HUDEP-2 (cell line): ENCODE results near the gene OR9Q1.

Experiments used
- DNase-seq, 76 experiments: peaks; one replicate each; lab custom pipeline; 2025; ENCODE audit not compliant: unreplicated experiment in 76 of 76; lab: John Stamatoyannopoulos, UW

Gene OR9Q1

DNA sequence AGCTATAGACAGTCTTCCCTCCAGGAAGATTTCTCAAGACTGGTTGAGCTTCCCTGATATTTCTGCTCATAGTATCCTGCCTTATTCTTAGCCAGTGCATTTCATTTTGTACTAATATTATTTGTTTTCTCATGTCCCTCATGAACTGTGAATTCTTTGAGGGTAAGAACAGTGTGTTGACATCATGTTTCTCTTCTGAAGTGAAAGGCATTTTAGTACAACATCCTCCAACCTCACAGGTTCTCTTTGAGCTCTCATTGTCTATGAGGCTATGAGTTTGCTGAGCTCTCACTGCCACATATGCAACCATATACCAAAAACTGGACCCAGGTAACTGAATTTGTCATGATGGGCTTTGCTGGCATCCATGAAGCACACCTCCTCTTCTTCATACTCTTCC, 7.0 kb downstream of the OR9Q1 start, which contains the start of gene OR6Q1:
OR6Q1 (plus strand) TSS at position 301 of the 400 bp plus-strand sequence; CDS start at position 301, 0 bp downstream.
- no peak for DNase-seq

DNA sequence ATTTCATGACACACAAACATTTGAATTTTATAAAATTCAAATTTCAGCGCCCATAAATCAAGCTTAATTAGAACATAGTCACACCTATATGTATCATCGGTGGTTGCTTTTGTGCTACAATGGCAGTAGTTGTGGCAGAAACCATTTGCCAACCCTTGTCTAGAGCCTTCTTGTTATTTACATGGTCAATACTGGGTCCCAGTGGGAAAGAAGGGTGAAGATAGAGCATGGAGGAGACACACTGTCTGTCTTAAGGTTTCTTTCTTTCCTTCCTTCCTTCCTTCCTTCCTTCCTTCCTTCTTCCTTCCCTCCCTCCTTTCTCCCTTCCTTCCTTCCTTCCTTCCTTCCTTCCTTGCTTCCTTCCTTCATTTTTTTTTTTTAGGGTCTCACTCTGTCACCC, 10.8 kb downstream of the OR9Q1 start:
- DNase-seq = no peak

DNA sequence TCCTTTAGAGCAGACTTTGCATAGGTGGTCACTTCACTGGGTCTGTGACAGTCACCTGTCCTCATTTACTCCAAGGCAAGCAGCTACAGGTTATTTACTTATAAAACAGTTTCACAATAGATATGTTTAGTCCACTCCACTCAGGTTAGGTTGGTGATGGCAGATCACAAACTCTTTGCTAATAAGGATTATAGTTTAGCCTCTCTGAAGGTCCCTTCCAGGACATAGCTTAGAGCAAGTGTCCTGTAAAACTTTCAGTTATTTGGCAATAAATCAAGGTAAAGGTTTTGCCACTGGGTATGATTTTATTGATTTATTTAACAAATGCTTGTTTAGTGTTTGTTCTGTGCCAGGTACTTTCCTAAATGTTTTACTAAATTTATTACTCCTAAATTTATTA, 15.9 kb downstream of the OR9Q1 start:
- DNase-seq = no peak

- no peak for DNase-seq
These were observed 19.7 kb downstream of the OR9Q1 start for GRCh38 chr11:58043379-58043778.

- DNase-seq = no peak
These were observed 22.6 kb downstream of the OR9Q1 start for GRCh38 chr11:58046231-58046630.

- no peak for DNase-seq
These were observed 24.1 kb downstream of the OR9Q1 start for GRCh38 chr11:58047818-58048217.

DNA sequence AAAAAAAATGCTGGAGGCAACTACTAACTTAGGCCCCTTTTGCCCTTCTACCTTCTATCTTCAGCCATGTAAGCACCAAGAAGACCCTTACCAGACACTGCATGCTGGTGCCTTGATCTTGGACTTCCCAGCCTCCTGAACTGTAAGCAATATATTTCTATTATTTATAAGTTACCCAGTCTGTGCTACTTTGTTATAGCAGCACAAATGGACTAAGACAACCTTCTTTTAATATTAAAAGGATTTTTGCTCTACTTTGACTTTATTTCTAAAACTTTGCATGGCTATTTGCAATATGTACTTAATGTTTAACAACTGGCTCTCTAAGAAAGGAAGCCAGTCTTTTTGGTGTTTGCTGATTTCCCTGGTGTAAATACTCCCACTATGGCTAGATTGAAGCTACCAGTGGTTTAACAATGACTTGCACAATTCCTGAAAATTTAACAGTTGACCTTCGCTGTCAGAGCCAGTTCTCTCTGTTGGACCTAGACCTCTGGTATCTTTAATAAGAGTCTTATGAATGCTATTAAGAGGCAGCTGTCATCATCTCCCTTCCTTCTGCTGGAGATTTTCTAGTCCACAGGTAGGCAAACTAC, 32.2 kb downstream of the OR9Q1 start:
- DNase-seq = no peak

GRCh38 chr11:58057481-58057880, 33.8 kb downstream of the OR9Q1 start:
- no peak for DNase-seq

- DNase-seq = no peak
These were observed 34.8 kb downstream of the OR9Q1 start for GRCh38 chr11:58058276-58059006.

DNA sequence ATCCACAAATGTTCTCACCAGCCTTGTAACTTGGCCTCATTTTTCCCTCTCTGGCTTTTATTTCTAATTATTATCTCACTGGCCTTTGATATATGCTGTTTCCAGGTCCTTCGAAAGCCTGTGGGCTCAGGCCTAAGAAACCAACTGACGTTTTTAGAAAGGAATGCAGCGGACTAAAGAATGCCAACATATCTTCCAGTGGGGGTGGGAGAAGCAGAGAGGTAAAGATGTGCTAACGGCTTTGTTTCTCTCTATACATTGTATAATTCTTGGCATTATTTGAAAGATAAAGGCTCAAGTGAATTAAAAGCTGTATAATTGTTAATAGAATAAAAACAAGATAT, 35.3 kb downstream of the OR9Q1 start:
- no peak for DNase-seq

DNA sequence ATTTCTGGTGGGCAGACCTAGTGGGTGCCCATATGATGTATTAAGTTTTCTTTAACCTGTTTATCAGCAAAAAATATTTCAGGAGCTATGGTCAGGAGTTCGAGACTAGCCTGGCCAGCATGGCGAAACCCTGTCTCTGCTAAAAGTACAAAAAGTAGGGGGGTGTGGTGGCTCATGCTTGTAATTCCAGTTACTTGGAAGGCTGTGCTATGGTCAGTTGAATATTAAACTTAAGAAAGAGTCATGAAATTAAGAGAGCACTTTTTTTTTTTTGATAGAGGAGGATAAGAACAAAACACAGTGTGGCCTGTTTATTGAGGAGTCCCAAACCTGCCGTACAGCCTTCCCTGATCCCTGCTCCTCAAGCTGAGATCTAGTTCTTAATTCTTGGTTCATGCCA, 36.9 kb downstream of the OR9Q1 start:
- DNase-seq = no peak

DNA sequence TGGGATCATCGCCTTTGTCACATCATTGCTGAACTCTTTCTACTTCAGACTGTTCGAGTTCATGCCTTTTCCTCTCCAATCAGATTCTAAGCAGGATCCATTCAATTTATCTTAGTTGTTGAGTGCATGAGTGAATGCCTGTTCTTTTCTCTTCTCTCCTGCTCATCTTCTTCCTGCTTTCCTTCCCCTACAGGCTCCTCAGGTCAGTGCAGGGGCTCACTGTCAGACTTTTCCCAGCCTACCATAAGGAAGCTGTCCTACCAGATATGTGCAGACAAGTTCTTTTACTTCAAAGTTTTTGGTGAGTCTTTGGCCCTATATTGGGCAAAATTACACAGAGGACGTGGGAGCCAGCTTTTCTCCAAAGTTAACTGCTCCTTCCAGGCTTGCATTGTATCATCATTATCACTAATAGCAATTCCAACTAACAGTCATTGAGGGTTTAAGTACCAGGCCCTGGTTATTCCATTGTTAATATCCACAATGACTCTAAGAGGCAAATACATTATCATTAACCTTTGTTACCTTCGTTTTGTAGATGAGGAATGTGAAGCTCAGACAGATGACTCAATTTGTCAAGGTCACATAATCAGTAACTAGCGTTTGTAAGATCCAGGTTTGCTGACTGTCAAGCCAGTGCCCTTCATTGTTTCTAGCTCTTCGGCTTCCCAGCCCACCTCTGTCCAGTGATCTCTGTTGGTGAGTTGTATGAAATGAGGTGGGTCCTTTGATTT, 37.4 kb downstream of the OR9Q1 start:
- DNase-seq = no peak

DNA sequence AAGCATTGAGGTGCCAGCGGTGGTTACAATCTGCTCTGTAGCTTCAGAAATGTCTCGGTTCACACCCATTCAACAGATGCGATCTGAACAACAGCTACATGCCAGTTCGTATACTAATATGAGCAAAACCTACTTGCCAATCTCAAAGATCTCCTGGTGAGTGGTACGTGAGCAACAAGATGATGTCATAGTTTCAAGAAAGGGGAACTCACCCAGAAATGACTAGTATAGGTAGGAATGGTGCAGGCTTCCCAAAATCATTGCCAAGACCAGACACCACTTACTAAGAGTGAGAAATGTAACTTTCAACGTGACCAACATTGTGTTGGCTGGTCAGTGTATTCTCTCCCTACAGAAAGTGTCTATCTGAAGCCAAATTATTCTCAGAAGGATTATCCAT, 38.1 kb downstream of the OR9Q1 start:
- DNase-seq = no peak

DNA sequence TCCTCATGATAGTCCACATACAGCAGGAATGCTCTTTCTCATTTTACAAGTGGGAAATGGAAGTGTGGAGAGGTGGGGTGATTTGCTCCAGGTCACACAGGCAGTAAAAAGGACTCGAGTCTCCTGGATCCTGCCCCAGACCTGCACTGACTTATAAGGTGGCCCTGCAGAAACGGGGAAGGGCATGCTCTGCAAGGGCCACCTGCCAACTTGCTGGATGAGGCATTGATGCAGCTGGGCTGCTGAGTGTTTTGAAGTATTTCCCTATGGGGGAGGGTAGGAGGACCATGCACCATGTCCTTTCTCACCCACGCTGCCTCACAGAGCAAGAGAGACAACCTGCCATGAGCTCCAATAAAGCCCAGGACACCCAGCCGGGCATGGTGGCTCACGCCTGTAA, 44.0 kb downstream of the OR9Q1 start:
- DNase-seq = no peak

GRCh38 chr11:58068655-58069054, 45.0 kb downstream of the OR9Q1 start:
- DNase-seq = no peak

GRCh38 chr11:58070585-58070984, 46.9 kb downstream of the OR9Q1 start:
- no peak for DNase-seq

- no peak for DNase-seq
These were observed 52.1 kb downstream of the OR9Q1 start for GRCh38 chr11:58075781-58076180.

DNA sequence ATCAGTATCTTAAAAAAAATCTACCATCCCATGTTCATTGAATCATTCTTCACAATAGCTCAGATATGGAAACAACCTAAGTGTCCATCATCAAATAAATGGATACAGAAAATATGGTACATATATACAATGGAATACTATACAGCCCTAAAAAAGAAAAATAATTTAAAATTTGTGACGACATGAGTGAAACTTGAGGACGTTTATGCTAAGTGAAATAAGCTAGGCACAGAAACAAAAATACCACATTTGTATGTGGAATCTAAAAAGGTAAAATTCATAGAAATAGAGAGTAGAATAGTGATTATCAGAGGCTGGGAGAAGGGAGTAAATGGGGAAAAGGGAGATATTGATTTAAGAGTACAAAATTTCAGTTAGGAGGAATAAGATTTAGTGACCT, 62.8 kb downstream of the OR9Q1 start:
- DNase-seq = no peak

DNA sequence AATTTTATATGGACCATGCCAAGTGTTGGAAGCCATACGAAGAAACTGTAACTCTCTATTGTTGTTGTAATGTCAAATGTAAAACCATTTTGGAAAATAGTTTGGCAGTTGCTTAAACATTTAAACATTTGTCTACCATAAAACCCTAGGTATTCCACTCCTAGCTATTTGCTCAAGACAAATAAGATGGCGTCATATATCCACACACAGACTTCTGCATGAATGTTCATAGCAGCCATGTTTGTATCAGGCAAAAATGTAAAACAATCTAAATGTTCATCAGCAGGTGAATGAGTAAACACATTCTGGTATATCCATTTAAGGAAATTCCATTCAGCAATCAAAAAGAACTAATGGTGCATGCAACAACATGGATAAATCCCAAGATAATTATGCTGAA, 73.8 kb downstream of the OR9Q1 start:
- no peak for DNase-seq

GRCh38 chr11:58121096-58121495, 97.4 kb downstream of the OR9Q1 start:
- DNase-seq = no peak

- DNase-seq = no peak
These were observed 101.8 kb downstream of the OR9Q1 start, which contains the start of gene OR9I1 for GRCh38 chr11:58125469-58125868. Gene OR9I1, minus strand, starts transcription at chr11:58125530. Its CDS starts 6,086 bp downstream, at chr11:58119444.

DNA sequence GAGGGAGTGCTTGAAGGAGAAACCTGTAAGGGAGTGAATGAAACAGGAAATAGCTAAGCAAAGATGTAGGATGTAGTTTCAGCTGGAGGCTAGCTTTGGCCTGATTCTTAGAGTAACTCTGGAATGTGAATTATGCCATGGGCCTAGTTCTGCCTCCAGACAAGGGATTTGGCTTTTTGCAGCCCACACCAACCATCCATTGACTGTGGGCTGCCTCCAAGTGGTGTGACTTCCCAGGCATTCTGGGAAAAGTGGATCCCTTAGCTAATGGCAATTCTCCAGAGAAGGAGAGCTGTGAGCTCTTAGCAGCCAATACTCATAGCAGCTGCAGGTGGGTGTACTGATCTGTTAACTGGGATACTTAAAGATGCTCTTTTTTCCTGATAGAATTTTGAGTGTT, 103.7 kb downstream of the OR9Q1 start:
- DNase-seq = no peak
